GM12864 (cell line): Measurements from ENCODE around the gene EFNA4.
A peak's percentile ranks its signal among the peaks of the same experiment; 100 is the strongest.

Experiments
- DNase-seq: peaks from one replicate; pipeline ENCODE4 v3.0.0-alpha.2; 2011; ENCODE audit warnings: low read depth
- H3K4me3 ChIP-seq: 2 replicates; pipeline ENCODE4 v1.5.1; 2011; ENCODE audit warnings: mild to moderate bottlenecking, low read depth, low read length, control low read depth
- CTCF ChIP-seq: IDR thresholded peaks from 2 replicates; pipeline ENCODE4 v1.5.1; 2011; ENCODE audit warnings: low read depth, mild to moderate bottlenecking, moderate library complexity, low read length, control low read depth, inconsistent platforms; ENCODE audit errors: missing control alignments

The EFNA4 gene

DNA sequence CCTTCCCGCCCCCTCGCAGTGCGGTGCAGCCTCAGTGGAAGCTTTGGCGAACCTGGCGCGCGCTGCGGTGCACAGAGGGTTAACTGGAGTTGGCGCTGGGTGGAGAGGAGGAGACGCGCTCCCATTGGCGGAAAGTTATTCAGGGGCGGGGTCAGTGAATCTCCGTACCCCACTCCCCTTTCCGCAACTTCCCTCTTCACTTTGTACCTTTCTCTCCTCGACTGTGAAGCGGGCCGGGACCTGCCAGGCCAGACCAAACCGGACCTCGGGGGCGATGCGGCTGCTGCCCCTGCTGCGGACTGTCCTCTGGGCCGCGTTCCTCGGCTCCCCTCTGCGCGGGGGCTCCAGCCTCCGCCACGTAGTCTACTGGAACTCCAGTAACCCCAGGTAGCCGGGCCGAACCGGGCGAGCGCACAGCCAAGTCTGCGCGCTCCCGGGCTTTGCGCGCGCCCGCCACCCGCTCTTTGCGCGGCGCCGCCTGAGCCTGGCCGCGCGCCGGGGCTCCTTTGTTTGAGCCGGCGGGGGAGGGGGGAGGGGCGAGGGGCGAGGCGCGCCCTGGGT, at the start of gene EFNA4:
Gene EFNA4, plus strand, starts transcription at position 191 of the 561 bp plus-strand sequence. Its CDS starts 84 bp downstream, at position 275.
- H3K4me3 ChIP-seq = peak within 1 kb of the TSS; percentile 89
- peak; percentile 76 for DNase-seq
- TF ChIP-seq CTCF = no peak

DNA sequence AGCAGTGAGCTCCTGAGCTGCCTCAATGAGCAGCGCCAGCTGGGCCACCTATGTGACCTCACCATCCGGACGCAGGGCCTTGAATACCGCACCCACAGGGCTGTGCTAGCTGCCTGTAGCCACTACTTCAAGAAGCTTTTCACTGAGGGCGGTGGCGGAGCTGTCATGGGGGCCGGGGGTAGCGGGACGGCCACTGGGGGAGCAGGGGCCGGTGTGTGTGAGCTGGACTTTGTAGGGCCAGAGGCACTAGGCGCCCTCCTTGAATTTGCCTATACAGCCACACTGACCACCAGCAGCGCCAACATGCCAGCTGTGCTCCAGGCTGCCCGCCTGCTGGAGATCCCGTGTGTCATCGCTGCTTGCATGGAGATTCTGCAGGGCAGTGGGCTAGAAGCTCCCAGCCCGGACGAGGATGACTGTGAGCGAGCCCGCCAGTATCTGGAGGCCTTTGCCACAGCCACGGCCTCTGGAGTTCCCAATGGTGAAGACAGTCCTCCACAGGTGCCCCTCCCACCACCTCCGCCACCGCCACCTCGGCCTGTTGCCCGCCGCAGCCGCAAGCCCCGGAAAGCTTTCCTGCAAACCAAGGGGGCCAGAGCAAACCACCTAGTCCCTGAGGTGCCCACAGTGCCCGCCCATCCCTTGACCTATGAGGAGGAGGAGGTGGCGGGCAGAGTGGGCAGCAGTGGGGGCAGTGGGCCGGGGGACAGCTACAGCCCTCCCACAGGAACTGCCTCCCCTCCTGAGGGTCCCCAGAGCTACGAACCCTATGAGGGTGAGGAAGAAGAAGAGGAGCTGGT, 48.6 kb upstream of the EFNA4 start:
- H3K4me3 ChIP-seq = no peak overlapping the region
- no peak for DNase-seq
- no peak for TF ChIP-seq CTCF

- H3K4me3 ChIP-seq = no peak overlapping the region
- no peak for DNase-seq
- no peak for TF ChIP-seq CTCF
Observed at GRCh38 chr1:155015527-155016230, 47.9 kb upstream of the EFNA4 start.

DNA sequence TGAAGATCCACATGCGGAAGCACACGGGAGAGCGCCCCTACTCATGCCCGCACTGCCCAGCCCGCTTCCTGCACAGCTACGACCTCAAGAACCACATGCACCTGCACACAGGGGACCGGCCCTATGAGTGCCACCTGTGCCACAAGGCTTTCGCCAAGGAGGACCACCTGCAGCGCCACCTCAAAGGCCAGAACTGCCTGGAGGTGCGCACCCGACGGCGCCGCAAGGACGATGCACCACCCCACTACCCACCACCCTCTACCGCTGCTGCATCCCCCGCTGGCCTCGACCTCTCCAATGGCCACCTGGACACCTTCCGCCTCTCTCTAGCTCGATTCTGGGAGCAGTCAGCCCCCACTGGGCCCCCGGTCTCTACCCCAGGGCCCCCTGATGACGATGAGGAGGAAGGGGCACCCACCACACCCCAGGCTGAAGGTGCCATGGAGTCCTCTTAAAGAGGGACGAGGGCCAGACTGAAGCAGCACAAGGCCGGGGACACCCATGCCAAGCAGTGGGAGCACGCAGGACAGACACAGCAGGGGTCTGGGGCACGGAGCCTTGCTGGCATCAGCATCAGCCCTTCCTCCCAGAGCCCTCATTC, 47.2 kb upstream of the EFNA4 start:
- no peak overlapping the region for H3K4me3 ChIP-seq
- DNase-seq = no peak
- no peak for TF ChIP-seq CTCF

GRCh38 chr1:155017041-155017945, 46.2 kb upstream of the EFNA4 start:
- peak overlapping the region; percentile 46 for H3K4me3 ChIP-seq
- DNase-seq = no peak
- TF ChIP-seq CTCF = peak; percentile 100

DNA sequence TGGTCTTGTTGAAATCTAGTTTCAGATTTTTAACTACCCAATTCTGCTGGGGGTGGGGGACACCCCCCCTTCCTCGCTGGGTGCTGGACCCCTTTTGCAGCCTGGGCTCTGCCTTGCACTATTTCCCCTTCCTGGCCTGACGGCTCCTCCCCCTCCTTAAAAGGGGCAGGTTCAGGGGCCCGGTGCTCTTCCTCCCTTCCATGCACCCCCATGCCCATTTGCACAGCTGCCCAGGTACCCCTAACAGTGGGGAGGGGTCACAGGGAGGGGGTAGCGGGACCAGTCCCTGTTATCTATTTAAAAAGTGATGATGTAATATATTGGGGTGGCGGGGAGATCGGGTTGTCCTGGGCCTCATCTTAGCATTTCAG, 45.6 kb upstream of the EFNA4 start:
- peak overlapping the region; percentile 46 for H3K4me3 ChIP-seq
- DNase-seq = no peak
- no peak for TF ChIP-seq CTCF
